NCI-H524 (cell line): ENCODE measurements around the gene RILPL1.
A peak's percentile ranks its signal among the peaks of the same experiment; 100 is the strongest.
"Not testable (repeated sequence)": the region's sequence is repeated elsewhere in the genome, so short reads cannot be mapped to it uniquely, and the experiment has no call there.

Experiments
- DNase-seq, 2 experiments: peaks; one replicate each; lab custom pipeline; 2025; lab: John Stamatoyannopoulos, UW

RILPL1 gene

DNA sequence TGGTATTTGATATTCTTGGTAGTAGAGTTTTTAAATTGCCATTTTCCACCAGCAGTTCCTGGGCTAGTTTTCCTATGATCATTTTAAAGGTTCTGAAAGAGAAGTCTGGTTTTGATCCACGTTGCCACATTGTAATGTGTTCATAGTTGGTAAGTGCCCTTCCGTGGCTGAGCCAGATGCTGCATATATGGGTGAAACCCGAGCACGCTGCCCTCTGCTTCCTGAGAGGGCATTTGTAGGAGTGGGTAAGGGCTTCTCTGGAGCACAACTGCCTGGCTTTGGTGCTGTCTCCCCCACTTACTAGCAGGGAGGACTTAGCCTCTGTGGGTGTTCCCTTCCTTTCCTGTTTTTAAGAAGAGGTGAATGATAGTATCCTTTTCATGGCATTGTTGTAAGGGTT, 68.4 kb downstream of the RILPL1 start:
- peak in 1 of 2 experiments; percentile 52 for DNase-seq

GRCh38 chr12:123463174-123463573, 70.3 kb downstream of the RILPL1 start:
- not testable (repeated sequence) for DNase-seq

DNA sequence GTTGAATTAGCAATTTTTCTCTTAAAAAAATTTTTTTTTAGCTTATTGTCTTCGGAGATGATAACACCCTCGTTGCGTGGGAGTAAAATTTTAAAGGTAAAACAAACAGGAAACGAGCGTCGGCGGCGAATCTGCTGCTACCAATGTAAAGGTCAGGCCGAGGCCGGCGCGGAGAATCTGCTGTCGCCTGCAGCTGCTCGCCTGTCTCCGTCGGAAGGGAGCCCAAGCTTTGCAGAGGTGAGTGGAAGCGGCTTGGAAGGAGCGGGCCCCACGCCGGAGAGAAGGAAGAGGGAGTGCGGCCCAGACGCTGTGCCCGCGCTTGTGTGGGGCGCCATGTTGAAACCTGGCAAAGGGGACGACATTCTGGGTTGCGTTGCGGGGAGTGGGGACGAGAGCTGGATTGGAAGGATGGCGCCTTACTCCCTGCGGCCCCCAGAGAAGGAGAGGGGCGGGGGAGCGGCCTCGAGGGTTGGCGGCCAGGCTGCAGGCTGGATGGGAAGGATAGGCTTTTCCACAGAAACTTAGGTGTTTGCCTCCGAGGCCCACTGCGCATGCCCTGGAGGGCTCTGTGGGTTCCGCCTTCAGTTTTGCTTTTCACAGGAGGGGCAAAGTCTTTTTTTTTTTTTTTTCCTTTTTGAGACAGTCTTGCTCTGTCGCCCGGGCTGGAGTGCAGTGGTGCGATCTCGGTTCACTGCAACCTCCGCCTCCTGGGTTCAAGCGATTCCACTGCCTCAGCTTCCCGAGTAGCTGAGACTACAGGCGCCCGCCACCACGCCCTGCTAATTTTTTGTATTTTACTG, 75.3 kb downstream of the RILPL1 start, which contains the start of gene SNRNP35:
SNRNP35 (plus strand) TSS at position 160 of the 800 bp plus-strand sequence. CDS start 7,402 bp downstream, outside the sequence.
- DNase-seq: peak; percentile 79 to 81

DNA sequence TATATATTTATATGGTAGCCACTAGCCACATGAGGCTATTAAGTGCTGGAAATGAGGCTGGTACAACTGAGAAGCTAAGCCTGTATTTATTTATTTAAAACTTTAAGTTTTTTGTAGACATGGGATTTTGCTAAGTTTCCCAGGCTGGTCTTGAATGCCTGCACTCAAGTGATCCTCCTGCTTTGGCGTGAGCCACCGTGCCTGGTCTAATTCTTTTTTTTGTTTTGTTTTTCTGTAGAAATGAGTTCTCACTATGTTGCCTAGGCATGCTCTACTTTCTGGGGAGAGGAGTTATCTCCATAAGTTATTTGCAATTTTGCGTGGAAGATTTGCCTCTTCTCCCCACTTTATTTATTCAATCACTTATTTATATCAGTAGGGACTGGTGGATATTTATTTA, 80.4 kb downstream of the RILPL1 start:
- no peak for DNase-seq

GRCh38 chr12:123452276-123452550, 81.3 kb downstream of the RILPL1 start:
- not testable (repeated sequence) for DNase-seq

GRCh38 chr12:123450636-123451035, 82.9 kb downstream of the RILPL1 start:
- no peak for DNase-seq

- DNase-seq: no peak
Observed at GRCh38 chr12:123449856-123450255, 83.7 kb downstream of the RILPL1 start.

- no peak for DNase-seq
Observed at GRCh38 chr12:123449249-123449733, 84.2 kb downstream of the RILPL1 start.

DNA sequence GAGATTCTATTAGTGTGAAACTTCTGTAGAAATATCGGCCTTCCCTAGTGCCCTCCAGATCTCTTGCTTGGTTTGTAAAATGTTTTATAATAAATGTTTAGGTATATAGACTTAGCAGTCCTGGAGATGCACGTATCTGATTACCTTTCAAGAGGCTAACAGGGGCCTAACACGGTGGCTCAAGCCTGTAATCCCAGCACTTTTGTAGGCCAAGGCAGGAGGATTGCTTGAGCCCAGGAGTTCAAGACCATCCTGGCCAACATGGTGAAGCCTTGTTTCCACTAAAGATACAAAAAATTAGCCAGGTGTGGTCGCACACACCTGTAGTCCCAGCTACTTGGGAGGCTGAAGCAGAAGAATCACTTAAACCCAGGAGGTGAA, 87.2 kb downstream of the RILPL1 start:
- no peak for DNase-seq

- DNase-seq: no peak
Observed at GRCh38 chr12:123445388-123446332, 87.9 kb downstream of the RILPL1 start.

DNA sequence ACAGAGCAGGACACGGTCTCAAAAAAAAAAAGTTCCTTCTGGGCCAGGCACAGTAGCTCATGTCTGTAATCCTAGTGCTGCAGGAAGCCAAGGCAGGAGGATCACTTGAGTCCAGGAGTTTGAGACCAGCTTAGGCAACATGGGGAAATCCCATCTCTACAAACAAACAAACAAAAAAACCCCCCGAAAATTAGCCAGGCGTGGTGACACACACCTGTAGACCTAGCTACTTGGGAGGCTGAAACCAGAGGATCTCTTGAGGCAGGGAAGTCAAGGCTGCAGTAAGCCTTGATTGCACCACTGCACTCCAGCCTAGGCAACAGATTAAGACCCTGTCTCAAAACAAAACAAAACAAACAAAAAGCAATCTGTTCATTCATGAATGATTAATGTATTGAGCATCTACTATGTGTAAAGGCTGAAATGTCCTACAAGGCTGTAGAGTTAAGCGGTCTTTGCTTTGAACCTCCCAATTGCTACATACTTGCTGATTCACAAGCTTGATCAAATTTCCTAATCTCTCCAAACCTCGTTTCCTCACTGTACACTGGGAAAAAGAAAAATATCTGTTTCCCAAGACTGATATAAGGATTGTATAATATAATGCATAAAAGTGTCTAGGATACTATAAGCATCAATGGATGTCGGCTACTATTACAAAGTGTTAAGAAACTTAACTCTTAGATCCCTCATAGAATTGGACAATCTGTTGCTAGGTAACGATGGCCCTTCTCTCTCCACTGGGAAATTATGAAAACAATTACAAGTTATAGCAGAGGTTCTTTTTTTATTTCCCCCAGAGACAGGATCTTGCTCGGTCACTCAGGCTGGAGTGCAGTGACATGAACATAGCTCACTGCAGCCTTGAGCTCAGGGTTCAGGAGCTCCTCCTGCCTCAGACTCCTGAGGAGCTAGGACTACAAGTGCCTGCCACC, 89.2 kb downstream of the RILPL1 start:
- DNase-seq: no peak

DNA sequence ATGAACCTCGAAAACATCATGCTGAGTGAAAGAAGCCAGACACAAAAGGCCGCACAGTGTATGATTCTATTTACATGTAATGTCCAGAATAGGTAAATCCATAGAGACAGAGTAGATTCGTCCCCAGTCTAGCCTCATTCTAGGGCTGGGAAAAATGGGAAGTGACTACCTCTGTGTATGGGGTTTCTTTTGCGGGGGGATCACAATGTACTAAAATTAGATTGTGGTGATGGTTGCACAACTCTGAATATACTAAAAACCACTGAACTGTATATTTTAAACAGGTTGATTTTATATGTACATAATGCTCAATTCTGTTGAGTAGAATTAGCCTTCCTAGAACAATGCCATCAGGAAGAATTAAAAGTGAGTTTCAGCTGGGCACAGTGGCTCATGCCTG, 90.7 kb downstream of the RILPL1 start:
- no peak for DNase-seq

- peak in 1 of 2 experiments; percentile 40 for DNase-seq
Observed at GRCh38 chr12:123441523-123442164, 91.9 kb downstream of the RILPL1 start.

GRCh38 chr12:123436017-123436964, 97.2 kb downstream of the RILPL1 start, which contains the start of gene RILPL2:
Gene RILPL2, minus strand, starts transcription at chr12:123436684. Its CDS starts 264 bp downstream, at chr12:123436420.
- DNase-seq: peak; percentile 23 to 56

GRCh38 chr12:123435636-123436016, 97.9 kb downstream of the RILPL1 start:
- DNase-seq: no peak

- no peak for DNase-seq
Observed at GRCh38 chr12:123433615-123434014, 99.9 kb downstream of the RILPL1 start.

DNA sequence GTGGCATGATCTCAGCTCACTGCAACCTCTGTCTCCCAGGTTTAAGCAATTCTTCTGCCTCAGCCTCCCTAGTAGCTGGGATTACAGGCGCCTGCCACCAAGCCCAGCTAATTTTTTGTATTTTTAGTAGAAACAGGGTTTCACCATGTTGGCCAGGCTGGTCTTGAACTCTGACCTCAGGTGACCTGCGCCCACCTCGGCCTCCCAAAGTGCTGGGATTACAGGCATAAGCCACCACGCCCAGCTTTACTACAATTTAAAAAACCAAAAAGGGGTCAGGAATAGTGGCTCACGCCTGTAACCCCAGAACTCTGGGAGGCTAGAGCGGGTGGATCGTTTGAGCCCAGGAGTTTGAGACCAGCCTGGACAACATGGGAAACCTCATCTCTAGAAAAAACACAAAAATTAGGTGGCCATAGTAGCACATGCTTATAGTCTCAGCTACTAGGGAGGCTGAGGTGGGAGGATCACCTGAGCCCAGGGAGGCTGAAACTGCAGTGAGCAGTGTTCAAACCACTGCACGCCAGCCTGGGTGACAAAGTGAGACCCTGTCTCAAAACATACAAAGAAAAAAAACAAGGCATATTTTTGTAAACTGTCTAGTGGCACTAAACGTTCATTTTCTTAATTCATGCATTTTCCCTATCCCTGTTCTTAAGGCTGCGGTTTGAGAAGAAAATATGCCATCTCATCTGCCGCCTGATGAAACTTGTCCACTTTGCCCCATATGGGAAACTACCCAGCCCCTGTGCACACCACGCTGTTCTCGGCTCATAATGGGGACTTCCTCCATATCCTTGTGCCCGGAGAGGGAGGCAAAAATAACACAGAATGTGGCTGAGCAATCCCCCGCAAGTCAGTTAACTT, 101.3 kb downstream of the RILPL1 start:
- DNase-seq: not testable (repeated sequence)

DNA sequence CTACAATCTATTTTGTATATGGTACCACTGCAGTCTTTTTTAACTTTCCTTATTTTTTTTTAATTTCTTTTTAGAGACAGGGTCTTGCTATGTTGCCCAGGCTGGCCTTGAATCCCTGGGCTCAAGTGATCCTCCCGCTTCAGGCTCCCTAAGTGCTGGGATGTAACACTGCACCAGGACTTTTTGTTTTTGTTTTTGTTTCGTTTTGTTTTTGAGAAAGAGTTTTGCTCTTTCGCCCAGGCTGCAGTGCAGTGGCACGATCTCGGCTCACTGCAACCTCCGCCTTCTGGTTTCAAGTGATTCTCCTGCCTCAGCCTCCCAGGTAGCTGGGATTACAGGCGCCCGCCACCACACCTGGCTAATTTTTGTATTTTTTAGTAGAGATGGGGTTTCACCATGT, 104.4 kb downstream of the RILPL1 start:
- not testable (repeated sequence) for DNase-seq

DNA sequence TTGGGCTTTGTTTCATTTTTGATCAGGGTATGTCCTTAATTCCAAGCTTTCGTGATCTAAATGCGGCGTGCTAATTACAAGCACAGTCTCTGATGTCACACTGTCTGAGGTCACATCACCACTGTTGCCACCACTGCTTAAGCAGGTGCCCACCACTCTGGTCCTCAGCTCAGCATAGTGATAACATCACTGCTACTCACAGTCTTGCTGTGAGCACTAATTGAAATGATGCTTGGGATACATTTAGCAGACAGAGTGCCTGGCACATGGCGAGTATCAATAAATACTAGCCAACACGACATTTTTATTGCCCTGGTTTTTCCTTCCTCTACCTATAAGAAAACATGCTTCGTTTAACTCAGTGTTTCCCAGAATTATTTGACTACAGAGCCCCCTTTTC, 104.9 kb downstream of the RILPL1 start:
- no peak for DNase-seq
